CD4-positive, alpha-beta T cell treated with Interleukin-12 subunit alpha and Interleukin-12 subunit beta, for 1 hour (primary cell): ENCODE results near the gene GABRR1.

Experiments
- DNase-seq: peaks from one replicate; pipeline ENCODE4 v3.0.0-alpha.2; 2020

Gene GABRR1

GRCh38 chr6:89217299-89217910 lies at the start of gene GABRR1:
TSS of gene GABRR1 (minus strand) at chr6:89217358. CDS start at chr6:89217322, 36 bp downstream.
- no peak for DNase-seq

- no peak for DNase-seq
These were observed 47.1 kb upstream of the GABRR1 start for GRCh38 chr6:89264296-89264695.

- DNase-seq = no peak
These were observed 43.7 kb upstream of the GABRR1 start for GRCh38 chr6:89260832-89261231.

- no peak for DNase-seq
These were observed 43.2 kb upstream of the GABRR1 start for GRCh38 chr6:89260310-89260709.

GRCh38 chr6:89258912-89259311 lies 41.8 kb upstream of the GABRR1 start:
- DNase-seq = no peak

- DNase-seq = no peak
These were observed 40.6 kb upstream of the GABRR1 start for GRCh38 chr6:89257781-89258180.

GRCh38 chr6:89257346-89257745 lies 40.2 kb upstream of the GABRR1 start:
- DNase-seq = no peak

- DNase-seq = no peak
These were observed 38.3 kb upstream of the GABRR1 start for GRCh38 chr6:89255417-89255816.

GRCh38 chr6:89254569-89254968 lies 37.4 kb upstream of the GABRR1 start:
- DNase-seq = no peak

- no peak for DNase-seq
These were observed 35.7 kb upstream of the GABRR1 start for GRCh38 chr6:89252907-89253306.

- DNase-seq = no peak
These were observed 34.8 kb upstream of the GABRR1 start for GRCh38 chr6:89251976-89252375.

GRCh38 chr6:89251170-89251569 lies 34.0 kb upstream of the GABRR1 start:
- no peak for DNase-seq

- DNase-seq = no peak
These were observed 33.1 kb upstream of the GABRR1 start for GRCh38 chr6:89250239-89250638.

- DNase-seq = no peak
These were observed 27.3 kb upstream of the GABRR1 start for GRCh38 chr6:89244241-89244985.

GRCh38 chr6:89243331-89243629 lies 26.1 kb upstream of the GABRR1 start:
- DNase-seq = no peak

- DNase-seq = peak; percentile 44
These were observed 25.6 kb upstream of the GABRR1 start for GRCh38 chr6:89242574-89243330.

- peak; percentile 44 for DNase-seq
These were observed 22.2 kb upstream of the GABRR1 start for GRCh38 chr6:89239338-89239737.

- no peak for DNase-seq
These were observed 20.0 kb upstream of the GABRR1 start for GRCh38 chr6:89237158-89237557.

- DNase-seq = peak; percentile 7
These were observed 16.4 kb upstream of the GABRR1 start for GRCh38 chr6:89233605-89234004.

- DNase-seq = no peak
These were observed 5.5 kb upstream of the GABRR1 start for GRCh38 chr6:89222712-89223039.

GRCh38 chr6:89221971-89222711 lies 5.0 kb upstream of the GABRR1 start:
- DNase-seq = no peak

GRCh38 chr6:89221129-89221528 lies 4.0 kb upstream of the GABRR1 start:
- no peak for DNase-seq

GRCh38 chr6:89216411-89216810 lies 747 bp downstream of the GABRR1 start:
- DNase-seq = no peak

GRCh38 chr6:89215391-89215790 lies 1.8 kb downstream of the GABRR1 start:
- DNase-seq = no peak
